H4 (cell line): ENCODE measurements around the gene ADK. TPM values are rescaled to one million over a fixed set of nuclear protein-coding genes. Genes with fewer than 3 reads are reported as not detected.

Experiments
- DNase-seq: peaks from one replicate; pipeline ENCODE4 v3.0.0-alpha.2; 2015; ENCODE audit warnings: low spot score
- total RNA-seq: library from RNA; depleted of rRNA; stranded (reverse); fragments of >200 nt; shearing (Covaris generic); gene quantifications from 2 replicates; pipeline ENCODE4 v1.2.3, GENCODE V29; 2014

ADK gene
- total RNA-seq, 1 experiment from 2014 or later = 33.5 TPM

- no peak for DNase-seq
Measured at GRCh38 chr10:74671716-74672115, 520.7 kb downstream of the ADK start.

GRCh38 chr10:74672430-74673165 is 521.6 kb downstream of the ADK start:
- DNase-seq = no peak

- no peak for DNase-seq
Measured at GRCh38 chr10:74674927-74675326, 523.9 kb downstream of the ADK start.

- no peak for DNase-seq
Measured at GRCh38 chr10:74675484-74675883, 524.5 kb downstream of the ADK start.

GRCh38 chr10:74677951-74678350 is 526.9 kb downstream of the ADK start:
- no peak for DNase-seq

- DNase-seq = no peak
Measured at GRCh38 chr10:74681917-74682627, 531.1 kb downstream of the ADK start.

- no peak for DNase-seq
Measured at GRCh38 chr10:74683067-74683466, 532.0 kb downstream of the ADK start.

- no peak for DNase-seq
Measured at GRCh38 chr10:74683621-74684364, 532.8 kb downstream of the ADK start.

GRCh38 chr10:74684462-74684861 is 533.4 kb downstream of the ADK start:
- DNase-seq = no peak

- DNase-seq = no peak
Measured at GRCh38 chr10:74685564-74685963, 534.5 kb downstream of the ADK start.

- DNase-seq = no peak
Measured at GRCh38 chr10:74690393-74690792, 539.4 kb downstream of the ADK start.

GRCh38 chr10:74691164-74691563 is 540.1 kb downstream of the ADK start:
- DNase-seq = no peak

- no peak for DNase-seq
Measured at GRCh38 chr10:74704629-74705357, 553.8 kb downstream of the ADK start.

GRCh38 chr10:74705358-74705980 is 554.4 kb downstream of the ADK start:
- no peak for DNase-seq

- DNase-seq = no peak
Measured at GRCh38 chr10:74706966-74707365, 555.9 kb downstream of the ADK start.

GRCh38 chr10:74708246-74708645 is 557.2 kb downstream of the ADK start:
- DNase-seq = no peak

- no peak for DNase-seq
Measured at GRCh38 chr10:74718208-74718607, 567.2 kb downstream of the ADK start.

GRCh38 chr10:74728225-74728624 is 577.2 kb downstream of the ADK start:
- DNase-seq = peak; percentile 41

- no peak for DNase-seq
Measured at GRCh38 chr10:74730246-74730645, 579.2 kb downstream of the ADK start.

GRCh38 chr10:74733612-74734011 is 582.6 kb downstream of the ADK start:
- no peak for DNase-seq

- DNase-seq = no peak
Measured at GRCh38 chr10:74736029-74736428, 585.0 kb downstream of the ADK start.

- no peak for DNase-seq
Measured at GRCh38 chr10:74738052-74738451, 587.0 kb downstream of the ADK start.
